Epidermal melanocyte (primary cell): ENCODE data around the gene KLF13.

Source experiments
- DNase-seq: peaks from one replicate; pipeline ENCODE4 v3.0.0; 2011; ENCODE audit warnings: low spot score; ENCODE audit not compliant: insufficient read length

KLF13 gene

GRCh38 chr15:31381801-31382712 lies 55.4 kb downstream of the KLF13 start:
- DNase-seq, result no peak

- DNase-seq, result no peak
Observed at GRCh38 chr15:31382713-31383045, 56.0 kb downstream of the KLF13 start.

GRCh38 chr15:31383139-31383538 lies 56.5 kb downstream of the KLF13 start:
- DNase-seq, result no peak

GRCh38 chr15:31384568-31384967 lies 57.9 kb downstream of the KLF13 start:
- no peak for DNase-seq

- DNase-seq, result no peak
Observed at GRCh38 chr15:31385736-31386135, 59.1 kb downstream of the KLF13 start.

DNA sequence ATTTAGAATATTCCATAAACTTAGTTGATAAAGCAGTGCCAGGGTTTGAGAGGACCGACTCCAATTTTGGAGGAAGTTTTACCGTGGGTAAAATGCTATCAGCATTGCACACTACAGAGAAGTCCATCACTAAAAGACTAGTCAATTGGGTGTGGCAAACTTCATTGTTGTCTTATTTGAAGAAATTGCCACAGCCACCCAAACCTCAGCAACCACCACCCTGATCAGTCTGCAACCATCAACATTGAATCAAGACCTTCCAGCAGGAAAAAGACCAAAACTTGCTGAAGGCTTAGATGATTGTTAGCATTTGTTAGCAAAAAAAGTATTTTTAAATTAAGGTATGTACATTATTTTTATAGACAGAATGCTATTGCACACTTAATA lies 60.5 kb downstream of the KLF13 start:
- DNase-seq, result no peak

DNA sequence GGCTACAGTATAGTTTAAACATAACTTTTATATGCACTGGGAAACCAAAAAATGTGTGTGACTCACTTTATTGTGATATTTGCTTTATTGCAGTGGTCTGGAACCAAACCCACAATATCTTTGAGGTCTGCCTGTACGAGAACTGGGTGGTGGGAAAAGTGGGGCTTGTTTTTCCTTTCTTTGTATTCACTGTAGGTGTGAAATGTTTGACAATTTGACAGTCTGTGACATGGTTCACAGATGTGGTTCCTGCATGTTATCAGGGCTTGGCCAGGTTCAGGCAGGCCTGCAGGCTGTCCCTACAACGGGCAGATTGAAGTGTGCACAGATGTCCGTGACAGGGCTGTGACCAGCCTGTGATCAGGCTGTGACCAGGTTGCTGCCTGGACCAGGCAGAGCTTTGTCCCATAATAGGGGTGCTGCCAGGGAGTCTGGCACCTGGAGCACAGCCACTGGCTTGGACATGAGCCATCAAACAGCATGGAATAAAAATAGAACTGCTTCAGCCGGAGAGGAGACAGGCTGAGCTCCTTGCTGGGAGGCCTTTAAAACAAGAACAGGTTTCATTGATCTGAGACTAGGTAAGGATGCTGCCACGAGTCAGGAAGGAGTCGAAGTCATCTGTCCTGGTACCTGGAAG lies 61.0 kb downstream of the KLF13 start:
- DNase-seq, result no peak

- DNase-seq, result no peak
Observed at GRCh38 chr15:31389576-31389975, 62.9 kb downstream of the KLF13 start.

DNA sequence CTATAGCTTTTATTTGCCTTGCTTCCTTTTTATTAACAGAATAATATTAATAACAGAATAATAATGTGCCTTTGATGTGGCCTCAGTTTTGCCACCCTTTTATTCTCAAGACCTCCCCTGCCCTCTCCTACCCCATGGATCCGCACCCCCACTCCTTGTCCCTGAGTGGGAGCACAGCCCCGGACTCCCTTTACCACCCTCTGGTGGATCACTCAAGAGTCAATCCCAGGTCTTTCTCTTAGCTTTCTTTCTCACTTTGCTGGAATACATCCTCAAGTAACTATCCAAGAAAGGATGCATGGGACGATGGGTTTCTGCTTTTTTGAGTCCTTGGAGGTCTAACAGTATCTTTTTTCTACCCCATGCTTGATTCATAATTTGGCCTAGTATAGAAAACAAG lies 63.4 kb downstream of the KLF13 start:
- no peak for DNase-seq

- no peak for DNase-seq
Observed at GRCh38 chr15:31390777-31391486, 64.3 kb downstream of the KLF13 start.

DNA sequence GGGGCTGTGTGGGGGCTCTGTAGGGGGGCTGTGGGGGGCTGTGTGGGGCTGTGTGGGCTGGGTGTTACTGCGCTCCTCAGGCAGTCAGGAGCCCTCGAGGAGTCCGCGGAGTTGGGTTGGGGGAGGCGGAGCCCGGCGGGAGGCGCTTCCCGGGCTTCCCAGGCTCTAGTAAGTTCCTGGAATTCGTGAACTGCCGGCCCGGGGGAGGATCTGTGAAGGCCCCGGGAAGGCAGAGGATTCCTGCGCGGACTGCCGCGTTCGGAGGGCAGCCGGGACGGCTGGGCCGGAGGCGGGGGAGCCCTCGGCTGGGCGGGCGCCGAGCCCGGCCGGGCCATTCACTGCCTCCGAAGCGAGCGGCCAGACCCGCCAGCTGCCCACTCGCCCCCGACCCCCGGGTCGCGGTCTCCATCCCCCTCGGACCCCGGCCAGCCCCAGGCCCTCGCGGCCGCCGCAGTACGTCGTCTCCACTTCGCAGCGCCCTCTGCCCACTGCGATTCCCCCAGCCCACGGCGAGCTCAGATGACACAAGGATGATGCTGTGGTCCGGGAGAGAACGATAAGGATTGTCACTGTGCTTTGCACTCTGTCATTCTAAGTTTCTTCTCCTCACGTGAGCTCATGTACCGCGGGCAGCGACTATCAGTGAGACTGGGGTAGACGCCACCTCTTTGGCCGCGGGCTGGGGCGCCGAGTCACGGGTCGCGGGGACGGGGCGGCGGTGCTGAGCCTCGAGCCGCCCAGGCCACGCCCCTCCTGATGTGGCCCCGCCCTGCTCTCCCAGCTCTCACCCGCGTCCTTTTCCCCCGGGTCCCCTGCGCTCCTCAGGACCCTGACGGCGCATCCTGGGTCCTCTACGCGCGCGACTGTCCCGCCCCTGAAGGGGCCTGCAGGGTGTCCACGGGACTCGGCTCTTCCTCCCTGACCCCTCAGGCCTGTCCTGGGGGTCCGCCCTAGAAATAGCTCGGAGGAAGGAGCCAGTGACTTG lies 65.3 kb downstream of the KLF13 start:
- no peak for DNase-seq

GRCh38 chr15:31392761-31393401 lies 66.2 kb downstream of the KLF13 start:
- no peak for DNase-seq

DNA sequence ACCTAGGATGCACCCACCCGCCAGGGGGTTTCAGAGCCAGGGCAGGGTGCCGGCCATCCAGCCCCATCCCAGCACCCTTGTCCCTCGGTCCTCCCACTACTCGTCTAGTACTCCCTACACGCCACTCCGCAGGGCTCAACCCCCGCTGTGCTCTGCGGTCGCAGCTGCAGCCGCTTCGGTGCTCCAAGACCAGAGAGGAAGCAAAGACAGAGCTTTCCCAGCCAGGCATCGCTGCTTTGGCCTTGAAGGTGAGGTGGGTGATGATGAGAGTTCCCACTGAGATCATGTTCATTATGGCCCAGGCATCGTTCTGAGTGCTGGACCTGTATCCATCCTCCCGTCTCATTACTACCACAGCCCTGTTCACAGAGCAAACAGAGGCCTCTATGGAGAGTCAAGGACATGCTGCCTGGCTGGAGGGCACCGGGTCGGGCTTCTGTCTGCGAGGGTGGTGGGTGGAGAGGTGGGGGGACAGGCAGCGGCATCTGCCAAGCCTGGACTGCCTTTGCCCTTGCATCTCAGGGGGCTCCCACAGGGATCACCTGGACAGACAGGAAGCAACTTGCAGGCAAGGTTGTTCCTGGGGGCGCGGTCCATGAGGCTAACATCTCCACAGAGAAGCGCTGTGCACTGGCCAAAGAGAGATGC lies 66.9 kb downstream of the KLF13 start:
- DNase-seq, result no peak

DNA sequence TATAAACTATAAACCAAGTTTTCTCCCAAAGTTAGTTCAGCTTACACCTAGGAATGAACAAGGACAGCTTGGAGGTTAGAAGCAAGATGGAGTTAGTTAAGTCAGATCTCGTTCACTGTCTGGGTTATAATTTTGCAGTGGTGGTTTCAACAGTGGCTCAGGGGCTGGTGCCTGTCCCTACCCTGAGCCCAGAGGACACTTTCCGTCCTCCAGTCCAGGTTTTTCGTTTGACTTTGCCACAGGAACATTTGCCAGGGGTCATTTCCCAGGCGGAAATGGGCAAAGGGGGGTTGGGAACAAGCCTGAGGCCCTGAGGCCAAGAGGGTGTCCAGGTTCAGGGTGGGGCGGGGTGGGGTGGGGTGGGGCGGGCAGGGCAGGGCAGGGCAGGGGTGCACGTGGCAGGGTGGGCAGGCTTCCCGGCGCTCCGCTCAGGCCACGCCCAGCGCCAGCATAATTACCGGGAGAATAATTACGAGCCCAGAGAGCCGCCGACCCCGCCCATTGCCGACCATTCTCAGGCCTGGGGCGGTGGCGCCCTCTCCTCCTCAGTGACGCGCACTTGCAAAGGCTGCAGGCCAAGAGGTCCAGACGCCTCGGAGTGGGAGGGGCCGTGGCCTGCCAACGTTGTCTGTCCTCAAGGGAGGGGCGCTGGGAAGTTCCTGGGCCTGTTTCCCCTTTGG lies 70.4 kb downstream of the KLF13 start:
- DNase-seq, result no peak

DNA sequence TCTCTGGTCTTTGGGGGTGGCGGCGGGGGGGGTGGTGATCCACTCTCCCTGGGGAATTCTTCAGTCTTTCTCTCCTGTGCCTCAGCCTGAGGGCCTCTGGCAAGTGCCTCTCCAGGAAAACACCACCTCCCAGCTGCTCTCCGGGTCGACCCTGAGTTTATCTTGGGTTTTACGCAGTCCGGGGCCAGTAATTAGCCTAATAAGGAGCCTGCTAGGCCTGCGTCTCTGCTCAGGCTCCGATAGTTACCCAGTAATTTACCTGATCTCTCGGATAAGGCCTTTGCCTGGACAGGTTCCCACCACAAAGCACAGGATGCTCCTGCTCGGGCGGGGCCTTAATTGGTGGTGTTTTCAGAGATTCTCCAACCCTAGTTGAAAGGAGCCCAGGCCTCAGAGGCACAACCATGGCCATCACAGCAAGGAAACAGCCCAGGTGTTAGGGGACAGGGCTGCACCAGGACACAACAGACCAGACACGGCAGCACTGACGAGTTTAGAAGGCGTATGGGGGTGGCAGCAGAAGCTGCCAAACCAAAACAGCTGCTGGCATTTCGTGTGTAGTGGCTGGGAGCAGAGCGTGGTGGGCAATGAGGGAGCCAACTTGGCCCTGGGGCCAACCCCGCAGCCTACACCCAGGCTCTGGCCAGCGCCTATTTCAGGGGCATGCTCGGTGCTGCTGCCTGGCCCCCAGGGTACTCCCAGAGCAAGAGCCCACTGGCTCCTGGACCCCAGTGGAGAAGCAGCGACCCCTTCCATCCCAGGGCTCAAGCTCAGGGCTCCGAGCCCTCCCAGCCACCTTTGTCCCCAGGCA lies 71.4 kb downstream of the KLF13 start:
- no peak for DNase-seq

GRCh38 chr15:31398677-31399301 lies 72.2 kb downstream of the KLF13 start:
- no peak for DNase-seq

DNA sequence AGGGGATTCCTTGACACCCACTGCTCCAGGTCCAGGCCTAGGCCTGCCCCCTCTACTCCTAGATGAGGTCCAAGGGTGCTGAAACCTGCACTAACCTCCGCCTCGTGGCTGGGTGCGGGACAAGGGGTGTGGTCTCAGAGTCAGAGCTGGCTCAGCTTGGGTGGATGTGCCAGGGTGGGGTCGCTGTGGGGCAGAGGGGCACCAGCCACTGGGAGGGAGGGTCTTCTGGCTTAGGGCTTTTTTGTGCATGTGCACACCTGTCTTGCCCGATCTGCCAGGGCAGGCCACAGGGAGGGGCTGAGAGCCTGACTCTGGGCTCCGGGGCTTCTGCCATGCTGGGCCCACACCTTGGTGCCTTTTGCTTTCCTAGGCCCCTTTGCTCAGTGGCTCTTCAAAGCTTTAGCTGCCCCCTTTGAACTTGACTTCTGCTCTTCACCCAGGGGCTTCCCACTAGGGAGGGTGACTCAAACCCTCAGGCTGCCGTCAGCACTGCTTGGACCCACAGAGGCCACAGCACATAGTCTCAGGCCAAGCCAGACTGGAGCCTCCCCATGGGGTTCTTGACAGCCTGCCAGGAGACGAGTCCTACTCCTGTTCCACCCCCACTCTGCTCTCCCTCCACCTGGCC lies 73.0 kb downstream of the KLF13 start:
- no peak for DNase-seq
